ENCODE measurements around the gene ALDH4A1.

DNA sequence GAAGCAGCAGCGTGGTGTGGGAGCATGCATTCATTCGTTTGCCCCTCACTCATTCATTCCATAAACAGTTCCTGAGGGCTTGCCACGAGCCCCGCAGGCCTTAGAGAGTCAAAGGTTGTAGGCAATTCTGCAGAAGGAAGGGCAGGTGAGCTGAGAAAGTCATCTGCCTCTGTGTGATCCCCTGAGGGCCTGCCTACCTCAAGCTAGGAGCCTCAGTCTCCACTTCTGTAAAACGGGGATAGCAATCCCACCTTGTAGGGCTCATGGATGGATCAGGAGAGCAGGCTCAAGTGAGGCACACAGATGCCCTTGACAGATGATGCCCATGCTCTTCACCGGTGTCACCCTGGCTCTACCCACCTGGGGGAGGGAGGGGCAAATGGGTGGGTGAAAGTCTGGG is 26.6 kb upstream of the ALDH4A1 start:
- no peak for TF ChIP-seq GABPA (IDR thresholded peaks at IDR 0.05; ENCODE audit: low read depth)
- no peak for TF ChIP-seq CREB1 (IDR thresholded peaks at IDR 0.05; ENCODE audit: low read depth)
